Kidney epithelial cell (primary cell): Measurements from ENCODE around the gene MYL3. TPM values are rescaled to one million over a fixed set of nuclear protein-coding genes. Genes with fewer than 3 reads are reported as not detected.

Experiments used
- DNase-seq: peaks from one replicate; pipeline ENCODE4 v3.0.0-alpha.2; 2010; ENCODE audit warnings: low read depth
- H3K27me3 ChIP-seq: 2 replicates; pipeline ENCODE4 v1.6.0; 2011; ENCODE audit warnings: low read length; ENCODE audit not compliant: control insufficient read depth, insufficient read depth
- H3K36me3 ChIP-seq: 2 replicates; pipeline ENCODE4 v1.5.1; 2011; ENCODE audit warnings: low read length; ENCODE audit not compliant: control insufficient read depth, insufficient read depth
- H3K4me3 ChIP-seq: 2 replicates; pipeline ENCODE4 v1.5.1; 2011; ENCODE audit warnings: low read depth, mild to moderate bottlenecking, control low read depth, low read length
- total RNA-seq: library from RNA; depleted of rRNA; stranded (reverse); fragments of >200 nt; gene quantifications from 2 replicates; pipeline ENCODE4 v1.2.3, GENCODE V29; 2015
- TF ChIP-seq, protein P1 (sequence below): IDR thresholded peaks from 2 replicates; pipeline ENCODE4 v1.5.1; 2011; ENCODE audit warnings: mild to moderate bottlenecking, moderate library complexity, low read length, control low read depth, inconsistent platforms; ENCODE audit not compliant: insufficient read depth, poor library complexity, severe bottlenecking

The MYL3 gene
- total RNA-seq, 1 donor from 2014 or later = 0.54 TPM

DNA sequence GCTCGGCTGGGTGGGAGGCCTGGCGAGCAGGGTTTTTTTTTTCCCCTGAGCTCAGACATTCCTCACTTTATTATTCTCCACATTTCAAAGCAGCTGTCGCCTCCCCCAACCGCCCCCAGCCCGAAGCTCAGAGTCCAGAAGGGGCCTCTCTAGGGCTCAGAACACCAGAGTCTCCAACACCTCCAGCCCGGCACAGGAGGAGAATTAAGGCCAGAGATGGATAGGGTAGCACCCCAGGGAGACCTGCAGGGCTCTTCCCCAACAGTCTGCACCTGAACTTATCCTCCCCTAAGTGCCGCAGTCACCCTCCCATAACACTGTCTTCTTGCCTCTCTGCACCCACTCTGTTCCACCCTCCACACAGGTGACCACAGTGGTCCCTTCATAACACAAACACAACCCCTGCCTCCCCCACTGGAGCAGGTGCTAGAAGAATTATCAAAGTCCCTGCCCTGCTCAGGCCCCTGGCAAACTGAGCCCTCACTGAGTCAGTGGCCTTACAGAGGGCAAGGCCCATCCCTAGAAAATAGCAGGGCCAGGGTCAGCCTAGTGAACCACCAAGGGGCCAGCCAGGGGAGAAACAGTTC, 14.1 kb downstream of the MYL3 start:
- peaks cover 3% of the 10 kb centered on the region for H3K27me3 ChIP-seq
- H3K4me3 ChIP-seq = no peak overlapping the region
- TF ChIP-seq, protein P1, sequence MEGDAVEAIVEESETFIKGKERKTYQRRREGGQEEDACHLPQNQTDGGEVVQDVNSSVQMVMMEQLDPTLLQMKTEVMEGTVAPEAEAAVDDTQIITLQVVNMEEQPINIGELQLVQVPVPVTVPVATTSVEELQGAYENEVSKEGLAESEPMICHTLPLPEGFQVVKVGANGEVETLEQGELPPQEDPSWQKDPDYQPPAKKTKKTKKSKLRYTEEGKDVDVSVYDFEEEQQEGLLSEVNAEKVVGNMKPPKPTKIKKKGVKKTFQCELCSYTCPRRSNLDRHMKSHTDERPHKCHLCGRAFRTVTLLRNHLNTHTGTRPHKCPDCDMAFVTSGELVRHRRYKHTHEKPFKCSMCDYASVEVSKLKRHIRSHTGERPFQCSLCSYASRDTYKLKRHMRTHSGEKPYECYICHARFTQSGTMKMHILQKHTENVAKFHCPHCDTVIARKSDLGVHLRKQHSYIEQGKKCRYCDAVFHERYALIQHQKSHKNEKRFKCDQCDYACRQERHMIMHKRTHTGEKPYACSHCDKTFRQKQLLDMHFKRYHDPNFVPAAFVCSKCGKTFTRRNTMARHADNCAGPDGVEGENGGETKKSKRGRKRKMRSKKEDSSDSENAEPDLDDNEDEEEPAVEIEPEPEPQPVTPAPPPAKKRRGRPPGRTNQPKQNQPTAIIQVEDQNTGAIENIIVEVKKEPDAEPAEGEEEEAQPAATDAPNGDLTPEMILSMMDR = no peak
- no peaks in the 10 kb centered on the region for H3K36me3 ChIP-seq
- DNase-seq = no peak

DNA sequence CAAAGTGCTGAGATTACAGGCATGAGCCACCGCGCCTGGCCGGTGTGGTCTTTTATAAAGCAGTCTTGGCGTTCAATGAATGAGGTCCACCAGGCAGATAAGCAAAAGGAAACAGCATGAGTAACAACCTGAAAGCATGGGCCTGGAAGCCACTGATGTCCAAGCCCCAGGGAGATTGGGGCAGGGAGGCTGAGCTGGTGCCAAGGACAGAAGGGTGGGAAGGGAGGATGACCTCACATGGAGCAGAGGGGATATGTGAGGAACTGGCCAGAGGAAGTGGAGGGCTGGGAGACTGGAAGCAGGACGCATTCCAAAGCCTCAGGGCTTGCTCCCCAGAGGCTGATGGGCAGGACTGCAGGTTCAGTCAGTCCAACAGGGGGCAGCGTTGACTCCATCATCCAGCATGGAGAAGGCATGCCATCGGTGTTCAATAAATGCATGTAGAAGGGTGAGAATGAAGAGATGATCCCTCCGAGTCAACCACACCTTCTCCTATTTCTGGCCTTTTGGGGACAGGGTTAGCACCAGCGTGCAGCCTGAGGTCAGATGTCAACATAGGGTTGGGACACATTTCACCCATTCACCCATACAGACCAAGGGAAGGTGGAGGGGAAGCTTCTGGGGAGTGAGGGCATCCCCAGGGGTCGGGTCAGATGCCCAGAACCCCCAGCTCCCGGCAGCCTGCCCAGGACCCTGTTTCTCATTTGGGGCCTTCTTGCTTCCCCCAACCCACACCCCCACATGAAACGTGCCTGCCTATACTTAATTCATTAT, 14.8 kb downstream of the MYL3 start:
- TF ChIP-seq, protein P1 = peak; percentile 42
- H3K4me3 ChIP-seq = no peak overlapping the region
- H3K27me3 ChIP-seq = peaks cover 3% of the 10 kb centered on the region
- H3K36me3 ChIP-seq = no peaks in the 10 kb centered on the region
- no peak for DNase-seq

DNA sequence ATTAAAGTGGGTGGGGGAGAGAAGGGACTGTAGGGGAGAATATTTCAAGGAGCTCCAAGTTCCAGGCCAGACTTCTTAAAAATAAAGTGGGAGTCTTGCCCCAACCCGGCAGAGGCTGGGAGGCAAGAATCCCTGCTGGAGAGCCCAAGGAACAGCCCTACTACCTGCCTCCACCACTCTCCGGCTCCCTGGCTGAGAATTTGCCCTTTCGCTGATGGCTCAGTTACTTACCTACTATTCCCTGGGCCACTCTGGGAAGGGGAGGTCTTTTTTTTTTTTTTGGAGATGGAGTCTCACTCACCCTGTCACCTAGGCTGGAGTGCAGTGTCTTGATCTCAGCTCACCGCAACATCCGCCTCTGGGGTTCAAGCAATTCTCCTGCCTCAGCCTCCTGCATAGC, 15.5 kb downstream of the MYL3 start:
- H3K27me3 ChIP-seq = peaks cover 3% of the 10 kb centered on the region
- no peaks in the 10 kb centered on the region for H3K36me3 ChIP-seq
- no peak overlapping the region for H3K4me3 ChIP-seq
- no peak for DNase-seq
- TF ChIP-seq, protein P1 = no peak

DNA sequence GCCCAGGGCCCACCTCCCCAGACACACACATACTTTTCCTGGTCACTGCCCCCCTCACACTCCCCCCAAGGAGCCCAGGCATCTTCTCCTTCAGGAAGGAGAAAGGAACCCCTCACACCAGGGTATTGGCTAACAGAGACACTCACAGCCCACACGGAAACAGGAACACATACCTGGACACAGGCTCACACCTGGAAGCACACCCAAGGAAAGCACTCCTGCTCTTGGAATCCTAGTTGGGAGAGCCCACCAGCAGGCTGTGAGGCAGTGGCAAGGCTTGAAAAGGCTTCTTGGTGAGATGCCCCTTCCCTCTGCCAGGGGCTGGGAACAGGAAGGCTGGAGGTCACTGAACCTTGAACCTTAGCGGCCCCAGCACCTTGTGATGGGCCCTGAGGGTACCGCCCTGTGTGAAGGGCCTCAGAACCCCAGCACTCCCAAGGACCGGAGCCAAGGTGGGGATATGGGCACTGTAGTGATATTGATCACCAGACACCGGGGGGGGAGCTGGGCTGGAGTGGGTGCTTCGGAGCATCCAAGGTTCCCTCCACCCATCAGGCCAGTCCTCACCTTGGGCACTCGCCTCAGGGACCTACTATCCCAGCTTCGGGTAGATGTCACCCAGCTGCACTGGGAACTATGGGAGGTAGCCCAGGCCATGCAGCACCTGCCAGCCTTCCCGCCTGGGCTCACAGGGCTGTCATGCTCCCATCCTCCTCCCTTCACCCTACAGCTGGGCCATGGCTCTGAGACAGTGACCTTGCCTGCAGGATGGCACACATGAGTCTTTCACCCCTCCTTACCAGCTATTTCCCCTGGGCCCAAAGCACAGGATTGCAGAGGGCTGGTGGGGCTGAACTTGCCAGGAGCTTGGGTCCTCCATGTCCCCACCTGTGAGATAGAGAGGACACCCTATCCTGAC, 16.4 kb downstream of the MYL3 start:
- DNase-seq = no peak
- Histone ChIP-seq H3K4me3 (no peak overlapping the region), H3K27me3 (peaks cover 3% of the 10 kb centered on the region), H3K36me3 (no peaks in the 10 kb centered on the region)
- TF ChIP-seq, protein P1 = no peak

DNA sequence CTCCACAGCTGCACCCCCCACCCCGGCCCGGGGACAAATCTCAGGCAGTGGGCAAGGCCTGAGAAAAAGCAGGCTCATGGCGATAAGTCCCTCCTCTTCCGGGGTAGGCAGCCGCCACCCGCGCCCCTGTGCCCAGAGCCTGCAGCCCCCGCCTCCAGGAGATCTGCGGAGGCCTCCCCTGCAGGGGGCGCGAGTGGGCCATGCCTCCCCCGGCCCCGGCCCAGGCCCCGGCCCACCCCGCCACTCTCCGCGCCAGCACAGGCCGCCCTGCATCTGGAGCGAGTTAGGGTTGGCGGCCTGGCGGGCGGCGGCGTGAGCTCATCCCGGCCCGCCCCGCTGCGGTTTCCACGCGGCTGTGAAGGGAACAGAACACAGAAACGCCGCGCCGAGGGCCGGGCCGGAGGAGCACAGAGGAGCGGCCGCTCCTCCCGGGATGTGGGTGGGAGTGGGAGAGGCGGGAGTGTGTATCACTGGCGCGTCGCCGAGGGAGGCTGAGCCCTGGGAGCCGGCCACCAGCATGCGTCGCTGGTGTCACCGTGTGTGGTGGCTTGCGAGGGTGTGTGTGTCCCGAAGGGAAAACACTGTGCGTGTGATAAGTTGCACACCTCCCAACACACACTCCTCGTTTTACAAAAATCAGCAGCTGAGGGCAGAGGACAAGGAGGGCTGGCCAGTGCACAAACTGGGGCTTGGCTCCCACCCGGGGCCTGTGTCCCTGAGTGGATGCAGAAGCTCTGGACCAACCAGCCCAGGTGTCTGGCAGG, 17.2 kb downstream of the MYL3 start:
- TF ChIP-seq, protein P1 = peak; percentile 39
- H3K4me3 ChIP-seq = peak overlapping the region; percentile 43
- DNase-seq = no peak
- no peaks in the 10 kb centered on the region for H3K36me3 ChIP-seq
- H3K27me3 ChIP-seq = peaks cover 3% of the 10 kb centered on the region
